NCI-H2171 (cell line): Measurements from ENCODE around the gene AGBL4.

ENCODE experiments used
- DNase-seq: peaks from one replicate; lab custom pipeline; 2025; lab: John Stamatoyannopoulos, UW

AGBL4 gene

GRCh38 chr1:49694251-49694827 is 329.4 kb downstream of the AGBL4 start:
- DNase-seq, result no peak

DNA sequence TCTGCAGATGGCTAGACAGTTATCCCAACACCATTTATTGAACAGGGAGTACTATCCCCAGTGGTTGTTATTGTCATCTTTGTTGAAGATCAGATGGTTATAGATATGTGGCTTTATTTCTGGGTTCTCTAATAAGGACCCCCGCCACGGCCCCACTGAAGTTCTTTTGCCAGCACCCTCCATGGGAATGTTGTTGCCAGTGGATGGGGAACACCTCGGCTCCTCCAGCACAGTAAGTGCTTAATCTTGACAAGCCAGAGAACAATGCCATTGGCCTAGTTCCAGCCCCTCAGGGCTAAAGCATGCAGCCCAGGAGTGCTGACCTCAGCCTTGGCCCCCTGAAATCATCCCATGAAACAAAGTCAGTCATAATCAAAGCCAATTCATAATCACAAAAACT is 337.6 kb downstream of the AGBL4 start:
- no peak for DNase-seq

DNA sequence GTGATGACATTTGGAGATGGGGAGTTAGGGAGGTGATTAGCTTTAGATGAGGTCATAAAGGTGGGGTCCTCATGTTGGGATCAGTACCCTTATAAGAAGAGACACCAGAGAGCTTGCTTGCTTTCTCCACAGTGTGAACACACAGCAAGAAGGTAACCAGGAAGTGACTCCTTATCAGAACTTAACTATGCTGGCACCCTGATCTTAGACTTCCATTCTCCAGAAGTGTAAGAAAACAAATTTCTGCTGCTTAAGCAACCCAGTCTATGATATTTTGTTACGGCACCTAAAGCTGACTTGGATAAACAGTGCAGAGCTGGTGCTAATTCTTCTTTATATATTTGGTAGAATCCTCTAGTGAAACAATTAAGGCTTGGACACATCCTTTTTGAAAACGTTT is 346.0 kb downstream of the AGBL4 start:
- DNase-seq, result no peak

DNA sequence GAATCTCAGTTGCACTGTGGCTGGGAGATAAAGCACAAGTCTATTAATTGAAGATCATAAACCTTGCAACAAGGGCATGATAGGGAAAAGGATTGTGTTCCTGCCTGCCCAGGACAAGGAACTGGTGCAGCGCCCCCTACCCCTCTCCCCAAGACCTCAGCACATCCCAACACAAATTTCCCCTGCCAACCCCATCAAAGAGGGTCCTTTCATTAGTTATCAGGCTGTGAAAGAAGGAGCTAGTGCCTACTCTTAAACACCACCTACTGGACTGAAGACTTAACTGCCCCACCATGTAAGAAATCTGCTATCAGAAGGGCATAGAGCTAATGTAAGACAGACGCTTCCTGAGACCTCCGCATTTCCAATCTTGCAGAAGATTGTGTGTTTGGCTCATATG is 372.6 kb downstream of the AGBL4 start:
- DNase-seq, result no peak

- no peak for DNase-seq
Observed at GRCh38 chr1:49630156-49630555, 393.6 kb downstream of the AGBL4 start.

DNA sequence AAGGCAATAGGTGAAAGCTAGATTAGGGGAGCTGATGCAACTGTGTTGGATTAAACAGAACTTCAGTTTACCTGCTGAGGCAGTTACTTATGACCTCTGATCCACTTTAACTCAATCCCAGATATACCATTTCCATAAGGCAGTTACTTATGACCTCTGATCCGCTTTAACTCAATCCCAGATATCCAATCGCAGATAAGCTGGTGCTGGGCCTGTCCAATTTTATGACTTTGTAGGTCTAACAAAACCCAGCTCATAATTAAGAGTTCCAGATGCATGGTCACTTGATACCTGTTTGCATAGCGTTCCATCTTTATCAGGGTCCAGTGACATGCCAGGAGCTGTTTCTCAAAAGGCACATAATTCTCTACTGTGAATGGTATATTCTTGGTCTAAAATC is 396.0 kb downstream of the AGBL4 start:
- no peak for DNase-seq

GRCh38 chr1:49626472-49626871 is 397.3 kb downstream of the AGBL4 start:
- no peak for DNase-seq

- no peak for DNase-seq
Observed at GRCh38 chr1:49622877-49623276, 400.9 kb downstream of the AGBL4 start.

GRCh38 chr1:49606082-49606481 is 417.7 kb downstream of the AGBL4 start:
- DNase-seq, result no peak

GRCh38 chr1:49597436-49597835 is 426.3 kb downstream of the AGBL4 start:
- DNase-seq, result no peak

GRCh38 chr1:49576327-49576901 is 447.3 kb downstream of the AGBL4 start:
- DNase-seq, result no peak

DNA sequence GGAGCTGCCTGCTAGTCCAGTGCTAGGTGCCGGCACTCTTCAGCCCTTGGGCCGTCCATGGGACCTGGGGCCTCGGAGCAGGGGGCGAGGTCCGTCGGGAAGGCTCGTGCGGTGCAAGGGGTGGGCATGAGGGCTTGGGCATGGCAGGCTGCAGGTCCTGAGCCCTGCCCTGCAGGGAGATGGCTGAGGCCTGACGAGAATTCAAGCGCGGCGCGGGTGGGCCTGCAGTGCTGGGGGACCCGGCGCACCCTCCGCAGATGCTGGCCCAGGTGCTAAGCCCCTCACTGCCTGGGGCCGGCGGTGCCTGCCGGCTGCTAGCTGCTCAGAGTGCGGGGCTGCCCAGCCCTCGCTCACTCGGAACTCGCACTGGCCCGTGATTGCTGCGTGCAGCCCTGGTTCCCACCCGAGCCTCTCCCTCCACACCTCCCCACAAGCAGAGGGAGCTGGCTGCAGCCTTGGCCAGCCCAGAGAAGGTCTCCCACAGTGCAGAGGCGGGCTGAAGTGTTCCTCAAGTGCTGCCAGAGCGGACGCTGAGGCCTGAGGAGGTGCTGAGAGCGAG is 467.0 kb downstream of the AGBL4 start:
- DNase-seq, result no peak

DNA sequence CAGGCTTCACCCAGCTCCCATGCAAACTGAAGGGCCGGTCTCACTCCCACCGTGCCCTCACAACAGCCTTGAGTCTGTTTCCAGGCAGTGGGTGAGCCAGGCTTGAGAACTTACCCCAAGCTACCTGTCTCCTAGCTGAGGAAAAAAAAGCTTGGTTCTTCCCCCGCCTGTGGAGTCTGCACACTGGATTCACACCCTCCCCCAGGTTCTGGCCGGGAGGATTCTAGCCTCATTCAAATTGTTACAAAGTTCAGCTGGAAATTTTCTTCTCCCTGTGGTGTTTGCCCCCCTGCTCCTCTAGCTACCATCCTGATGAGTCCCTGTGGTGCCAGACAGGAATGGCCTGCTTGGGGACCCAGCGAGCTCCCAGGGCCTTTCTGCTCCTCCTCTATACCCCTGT is 471.7 kb downstream of the AGBL4 start:
- DNase-seq, result no peak

GRCh38 chr1:49544615-49545014 is 479.1 kb downstream of the AGBL4 start:
- DNase-seq, result no peak

- no peak for DNase-seq
Observed at GRCh38 chr1:49541096-49541752, 482.5 kb downstream of the AGBL4 start.

DNA sequence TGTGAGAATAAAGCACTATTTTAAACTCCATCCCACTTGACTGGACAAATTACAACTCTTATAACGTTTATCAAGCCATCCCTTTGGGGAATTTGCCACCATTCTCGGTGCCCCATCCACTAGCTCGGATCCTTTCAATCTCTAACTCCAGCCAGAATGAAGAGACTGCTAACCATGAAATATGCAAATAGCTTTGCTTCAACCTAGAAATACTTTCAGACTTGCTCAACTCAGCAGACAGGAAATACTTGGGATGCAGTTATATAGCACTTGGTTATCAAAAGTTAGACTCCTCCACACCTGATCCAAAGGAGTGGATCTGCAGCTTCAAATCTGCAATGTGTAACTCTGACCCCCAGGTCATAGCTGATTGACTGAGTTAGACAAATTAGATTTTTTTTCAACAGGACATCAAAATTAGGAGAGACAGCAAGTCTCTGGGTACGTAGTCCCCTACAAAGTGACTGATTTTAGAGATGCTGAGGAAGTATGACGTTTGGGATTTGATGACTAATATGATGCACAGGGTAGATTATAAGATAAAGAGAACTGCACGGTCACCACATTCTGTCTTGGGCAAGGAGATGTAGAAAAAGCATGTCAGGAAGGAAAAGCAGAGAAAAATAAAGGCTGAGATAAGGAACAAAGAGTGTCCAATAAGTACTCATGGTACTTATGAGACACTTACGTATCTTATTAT is 496.0 kb downstream of the AGBL4 start:
- DNase-seq, result no peak

DNA sequence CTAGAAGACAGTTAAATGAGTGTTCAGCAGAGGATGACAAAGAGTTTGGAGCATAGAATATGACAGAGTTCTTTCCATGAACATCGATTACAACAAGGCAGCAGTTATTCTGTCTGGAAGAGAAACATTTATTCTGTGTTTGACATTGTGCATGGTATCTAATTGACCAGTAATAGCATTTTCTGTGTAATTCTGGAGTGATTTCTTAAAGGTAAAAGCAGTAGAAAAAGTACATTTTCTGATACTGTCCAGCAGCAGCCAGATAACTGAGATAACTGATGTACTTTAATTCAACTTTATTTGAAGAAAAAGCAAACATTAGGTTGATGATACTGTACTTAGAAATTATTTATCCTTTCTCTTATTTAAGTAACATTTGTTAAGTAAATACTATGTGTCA is 497.1 kb downstream of the AGBL4 start:
- DNase-seq, result no peak

GRCh38 chr1:49523764-49524163 is 500.0 kb downstream of the AGBL4 start:
- DNase-seq, result no peak

- no peak for DNase-seq
Observed at GRCh38 chr1:49466961-49467360, 556.8 kb downstream of the AGBL4 start.

DNA sequence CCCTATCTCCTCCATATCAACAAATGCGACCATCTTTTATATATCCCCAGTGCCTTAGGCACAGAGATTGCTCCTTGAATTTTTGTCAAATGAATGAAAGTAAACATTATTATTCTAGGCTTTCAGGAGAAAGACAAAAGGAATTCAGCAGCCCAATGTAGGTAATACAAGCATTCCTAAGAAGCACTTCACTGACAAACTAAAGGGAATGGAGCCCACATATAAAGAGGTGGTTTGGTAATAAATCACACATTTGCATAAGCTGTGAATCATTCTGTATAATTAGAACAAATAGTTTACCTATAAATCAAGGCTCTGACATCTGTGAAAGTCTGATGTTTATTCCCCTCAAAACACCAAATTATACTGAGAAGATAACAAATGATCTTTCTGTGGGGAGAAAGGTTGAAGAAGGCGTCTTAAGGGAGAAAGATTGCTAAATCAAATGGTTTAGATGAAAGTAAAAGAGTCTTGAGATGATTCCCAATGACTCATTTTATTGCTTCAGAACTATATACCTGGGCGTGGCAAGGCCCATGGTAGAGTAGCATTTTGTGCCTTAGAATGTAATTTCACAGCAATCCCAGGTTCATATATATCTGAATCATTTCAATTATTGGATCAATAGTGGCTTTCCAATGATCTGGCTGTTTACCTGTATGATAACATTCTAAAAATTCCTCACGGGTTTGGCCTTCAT is 558.1 kb downstream of the AGBL4 start:
- DNase-seq, result no peak

DNA sequence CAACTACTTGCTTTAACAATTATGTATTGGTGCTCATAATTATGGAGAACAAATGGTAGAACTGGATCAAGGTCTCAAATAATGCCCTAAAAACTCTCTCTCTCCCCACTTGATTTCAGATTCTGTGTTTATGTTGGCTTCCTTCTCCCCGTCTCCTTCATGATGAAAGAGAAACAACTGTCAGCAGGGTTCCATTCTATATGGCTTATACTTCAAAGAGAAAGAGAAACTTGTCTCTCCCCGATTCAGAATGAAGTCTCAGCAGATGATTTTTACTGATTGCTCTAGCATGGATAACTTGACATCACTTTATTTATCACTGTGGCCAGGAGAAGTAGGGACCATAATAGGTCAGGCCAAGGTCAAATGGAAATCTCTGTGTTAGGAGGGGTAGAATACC is 575.6 kb downstream of the AGBL4 start:
- DNase-seq, result no peak

DNA sequence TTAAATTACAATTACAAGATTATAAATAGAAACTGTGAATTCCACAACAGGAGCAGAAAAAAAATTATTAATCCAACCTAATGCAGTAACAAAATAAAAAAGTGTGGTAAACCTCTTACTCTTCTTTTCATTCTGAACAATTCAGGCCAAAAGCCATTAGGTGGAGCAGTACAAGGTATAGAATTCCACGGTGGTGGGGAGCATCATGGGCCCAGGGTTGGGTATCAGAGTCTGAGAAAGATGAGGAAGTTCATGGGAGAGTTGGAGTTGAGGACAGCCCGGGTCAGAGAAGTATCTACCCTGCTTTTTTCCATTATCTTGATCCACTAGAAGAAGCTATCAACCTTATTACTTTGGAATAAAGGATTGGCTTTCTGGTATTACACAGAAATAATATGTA is 586.9 kb downstream of the AGBL4 start:
- no peak for DNase-seq
